OCI-LY3 (cell line): ENCODE measurements around the gene SYNE3.

Source experiments
- H2AFZ ChIP-seq: fragments of 200-600, 300-600 bp; shearing (Covaris generic); 2 replicates; pipeline ENCODE4 v1.6.0; 2014; ENCODE audit warnings: antibody characterized with exemption, low read depth, low read length
- H3K27ac ChIP-seq: fragments of 200-600, 300-600 bp; sonication (generic); 2 replicates; pipeline ENCODE4 v1.5.1; 2014; ENCODE audit warnings: mild to moderate bottlenecking, low read length, moderate library complexity, mixed read lengths
- H3K27me3 ChIP-seq: fragments of 200-600, 300-600 bp; sonication (generic); 2 replicates; pipeline ENCODE4 v1.6.1; 2014; ENCODE audit warnings: low read depth, low read length, mixed read lengths
- H3K36me3 ChIP-seq: fragments of 200-600, 300-600 bp; sonication (generic); replicated peaks from 2 replicates; pipeline ENCODE3; 2014; ENCODE audit warnings: low read depth, low read length, mixed read lengths
- H3K4me1 ChIP-seq: fragments of 300-600, 200-600 bp; sonication (generic); 2 replicates; pipeline ENCODE4 v1.6.1; 2014; ENCODE audit warnings: low read length, mixed read lengths
- H3K4me2 ChIP-seq: fragments of 200-600, 300-600 bp; sonication (generic); 2 replicates; pipeline ENCODE4 v1.6.1; 2014; ENCODE audit warnings: low read length, mixed read lengths
- H3K4me3 ChIP-seq: fragments of 300-600, 200-600 bp; sonication (generic); 2 replicates; pipeline ENCODE4 v1.5.1; 2014; ENCODE audit warnings: antibody characterized with exemption, mild to moderate bottlenecking, low read length, moderate library complexity
- H3K79me2 ChIP-seq: fragments of 300-600, 200-600 bp; shearing (Covaris generic); 2 replicates; pipeline ENCODE4 v1.6.1; 2014; ENCODE audit warnings: mild to moderate bottlenecking, low read length, mixed read lengths
- H3K9ac ChIP-seq: fragments of 300-600, 200-600 bp; shearing (Covaris generic); 2 replicates; pipeline ENCODE4 v1.6.0; 2014; ENCODE audit warnings: mild to moderate bottlenecking, low read length, moderate library complexity
- H3K9me3 ChIP-seq: fragments of 200-600, 300-600 bp; shearing (Covaris generic); 2 replicates; pipeline ENCODE4 v1.6.1; 2014; ENCODE audit warnings: low read length, mixed read lengths; ENCODE audit not compliant: insufficient read depth
- H4K20me1 ChIP-seq: fragments of 200-600, 300-600 bp; sonication (generic); 2 replicates; pipeline ENCODE4 v1.6.1; 2016; ENCODE audit warnings: low read length, mixed read lengths; ENCODE audit not compliant: insufficient read depth
- CTCF ChIP-seq: fragments of 200-600, 300-600 bp; sonication (generic); IDR thresholded peaks from 2 replicates; pipeline ENCODE4 v1.5.1; 2014; ENCODE audit warnings: antibody characterized with exemption, low read length, low read depth
- EZH2phosphoT487 ChIP-seq: fragments of 200-600 bp; shearing (Covaris generic); IDR thresholded peaks from 2 replicates; pipeline ENCODE4 v1.6.1; 2018; ENCODE audit warnings: antibody characterized with exemption, mixed run types, low read depth

The SYNE3 gene

GRCh38 chr14:95561001-95561412, 44.6 kb upstream of the SYNE3 start:
- TF ChIP-seq EZH2phosphoT487 (no peak), CTCF (peak; percentile 97)
- Histone ChIP-seq H3K9ac (no peak overlapping the region), H3K27ac (no peak overlapping the region), H3K4me3 (no peak overlapping the region), H3K36me3 (no peaks in the 10 kb centered on the region), H3K9me3 (no peaks in the 10 kb centered on the region), H3K79me2 (no peaks in the 10 kb centered on the region), H3K4me1 (no peaks in the 10 kb centered on the region), H3K27me3 (peaks cover 9% of the 10 kb centered on the region; the same call in 1 of the 2 replicates), H4K20me1 (no peaks in the 10 kb centered on the region), H2AFZ (no peak overlapping the region), H3K4me2 (no peak overlapping the region)

GRCh38 chr14:95559203-95559602, 42.8 kb upstream of the SYNE3 start:
- H3K4me3 ChIP-seq = no peak overlapping the region

GRCh38 chr14:95557832-95558231, 41.4 kb upstream of the SYNE3 start:
- H3K27ac ChIP-seq = no peak overlapping the region
- H3K79me2 ChIP-seq = no peaks in the 10 kb centered on the region
- no peak overlapping the region for H2AFZ ChIP-seq
- H3K4me2 ChIP-seq = no peak overlapping the region
- H3K4me3 ChIP-seq = no peak overlapping the region
- no peaks in the 10 kb centered on the region for H3K36me3 ChIP-seq
- peaks cover 9% of the 10 kb centered on the region; the same call in 1 of the 2 replicates for H3K27me3 ChIP-seq
- H4K20me1 ChIP-seq = no peaks in the 10 kb centered on the region
- no peak overlapping the region for H3K9ac ChIP-seq
- H3K9me3 ChIP-seq = no peaks in the 10 kb centered on the region
- no peaks in the 10 kb centered on the region for H3K4me1 ChIP-seq
- no peak for TF ChIP-seq EZH2phosphoT487
- no peak for TF ChIP-seq CTCF

More at GRCh38 chr14:95559203-95559602, 42.8 kb upstream of the SYNE3 start:
- H3K36me3 ChIP-seq = no peaks in the 10 kb centered on the region
- no peak overlapping the region for H3K9ac ChIP-seq
- no peak overlapping the region for H3K27ac ChIP-seq
- H3K79me2 ChIP-seq = no peaks in the 10 kb centered on the region
- TF ChIP-seq CTCF (no peak), EZH2phosphoT487 (no peak)
- H2AFZ ChIP-seq = no peak overlapping the region
- no peaks in the 10 kb centered on the region for H3K4me1 ChIP-seq
- H4K20me1 ChIP-seq = no peaks in the 10 kb centered on the region
- no peak overlapping the region for H3K4me2 ChIP-seq
- H3K27me3 ChIP-seq = peaks cover 9% of the 10 kb centered on the region; the same call in 1 of the 2 replicates
- no peaks in the 10 kb centered on the region for H3K9me3 ChIP-seq

GRCh38 chr14:95557291-95557690, 40.8 kb upstream of the SYNE3 start:
- no peaks in the 10 kb centered on the region for H3K9me3 ChIP-seq
- H3K4me2 ChIP-seq = no peak overlapping the region
- no peak overlapping the region for H3K27ac ChIP-seq
- no peaks in the 10 kb centered on the region for H3K36me3 ChIP-seq
- TF ChIP-seq EZH2phosphoT487 = no peak
- no peak for TF ChIP-seq CTCF
- no peaks in the 10 kb centered on the region for H3K4me1 ChIP-seq
- H3K79me2 ChIP-seq = no peaks in the 10 kb centered on the region
- H4K20me1 ChIP-seq = no peaks in the 10 kb centered on the region
- no peak overlapping the region for H3K9ac ChIP-seq
- H3K4me3 ChIP-seq = no peak overlapping the region
- H2AFZ ChIP-seq = no peak overlapping the region
- peaks cover 6% of the 10 kb centered on the region; the same call in 1 of the 2 replicates for H3K27me3 ChIP-seq
